Astrocyte of the cerebellum (primary cell): ENCODE data around the gene SH3BP1.
"Not testable (repeated sequence)": the region's sequence is repeated elsewhere in the genome, so short reads cannot be mapped to it uniquely, and the experiment has no call there.

Source experiments
- DNase-seq: peaks from one replicate; pipeline ENCODE4 v3.0.0-alpha.2; 2011; ENCODE audit warnings: low read depth
- H3K4me3 ChIP-seq: 2 replicates; pipeline ENCODE4 v1.5.1; 2011; ENCODE audit warnings: mild to moderate bottlenecking, low read depth, low read length, moderate library complexity
- CTCF ChIP-seq: IDR thresholded peaks from 2 replicates; pipeline ENCODE4 v1.5.1; 2012; ENCODE audit warnings: low read length, low read depth, moderate library complexity, mild to moderate bottlenecking; ENCODE audit errors: missing control alignments
- in situ Hi-C: cut with HindIII; loops from 2 replicates; pipeline ENCODE4 v1.10.0; 2017; ENCODE audit warnings: low sequenced_read_pairs

SH3BP1 gene

GRCh38 chr22:37655252-37655563, 15.7 kb downstream of the SH3BP1 start:
- DNase-seq = no peak
- in situ Hi-C loops = no loop called here
- TF ChIP-seq CTCF = no peak
- no peak overlapping the region for H3K4me3 ChIP-seq

GRCh38 chr22:37656583-37656982, 17.1 kb downstream of the SH3BP1 start:
- DNase-seq, in situ Hi-C loops, H3K4me3 ChIP-seq: not testable (repeated sequence)

GRCh38 chr22:37657590-37658132, 18.2 kb downstream of the SH3BP1 start:
- in situ Hi-C loops = no loop called here
- no peak for TF ChIP-seq CTCF
- peak overlapping the region; percentile 61 for H3K4me3 ChIP-seq
- no peak for DNase-seq

- TF ChIP-seq CTCF = no peak
- H3K4me3 ChIP-seq = peak within 1 kb of the TSS; percentile 61
- DNase-seq = peak; percentile 100
- in situ Hi-C loops = no loop called here
Observed at GRCh38 chr22:37658133-37659065, 18.9 kb downstream of the SH3BP1 start, which contains the start of gene PDXP. Gene PDXP (plus strand): TSS chr22:37658723. CDS start chr22:37658783, 60 bp downstream.

GRCh38 chr22:37659066-37659896, 19.8 kb downstream of the SH3BP1 start:
- peak overlapping the region; percentile 61 for H3K4me3 ChIP-seq
- no peak for TF ChIP-seq CTCF
- DNase-seq = no peak
- in situ Hi-C loops = no loop called here

GRCh38 chr22:37659897-37660708, 20.6 kb downstream of the SH3BP1 start:
- peak overlapping the region; percentile 61 for H3K4me3 ChIP-seq
- in situ Hi-C loops = no loop called here
- DNase-seq = no peak
- no peak for TF ChIP-seq CTCF
